IMR-90 (cell line): Measurements from ENCODE around the gene PITHD1.
A peak's percentile ranks its signal among the peaks of the same experiment; 100 is the strongest.

Experiments used
- BHLHE40 ChIP-seq: fragments of 150-350 bp; IDR thresholded peaks from 2 replicates; pipeline ENCODE4 v1.6.1; 2016; ENCODE audit warnings: mild to moderate bottlenecking, low read depth, low read length
- CEBPB ChIP-seq: IDR thresholded peaks from 2 replicates; pipeline ENCODE4 v1.6.1; 2012; ENCODE audit warnings: low read depth, low read length, improper control_type of control experiment
- CHD1 ChIP-seq: IDR thresholded peaks from 2 replicates; pipeline ENCODE4 v1.6.1; 2012; ENCODE audit warnings: low read depth, low read length, improper control_type of control experiment
- CTCF ChIP-seq: conservative IDR thresholded peaks from 2 replicates; pipeline ENCODE4 v1.5.1; 2012; ENCODE audit warnings: mild to moderate bottlenecking, low read depth, low read length, improper control_type of control experiment
- MAFK ChIP-seq: IDR thresholded peaks from 2 replicates; pipeline ENCODE4 v1.6.1; 2012; ENCODE audit warnings: low read depth, low read length, improper control_type of control experiment
- MAZ ChIP-seq: IDR thresholded peaks from 2 replicates; pipeline ENCODE4 v1.6.1; 2012; ENCODE audit warnings: low read depth, mild to moderate bottlenecking, low read length, improper control_type of control experiment, moderate library complexity, borderline replicate concordance
- MXI1 ChIP-seq: IDR thresholded peaks from 2 replicates; pipeline ENCODE4 v1.6.1; 2012; ENCODE audit warnings: low read depth, mild to moderate bottlenecking, low read length, moderate library complexity, borderline replicate concordance
- NFE2L2 ChIP-seq: fragments of 150-350 bp; IDR thresholded peaks from 2 replicates; pipeline ENCODE4 v1.6.1; 2016; ENCODE audit warnings: low read depth, mild to moderate bottlenecking, low read length
- POLR2A ChIP-seq: IDR thresholded peaks from 2 replicates; pipeline ENCODE4 v1.6.1; 2012; ENCODE audit warnings: mild to moderate bottlenecking, low read depth, low read length
- RAD21 ChIP-seq: IDR thresholded peaks from 2 replicates; pipeline ENCODE4 v1.6.1; 2012; ENCODE audit warnings: low read length, improper control_type of control experiment
- RCOR1 ChIP-seq: IDR thresholded peaks from 2 replicates; pipeline ENCODE4 v1.6.1; 2012; ENCODE audit warnings: mild to moderate bottlenecking, low read length, improper control_type of control experiment; ENCODE audit not compliant: insufficient replicate concordance
- RFX5 ChIP-seq: IDR thresholded peaks from 2 replicates; pipeline ENCODE4 v1.8.0; 2012; ENCODE audit warnings: low read depth, mild to moderate bottlenecking, low read length, moderate library complexity
- SMC3 ChIP-seq: fragments of 150-350 bp; IDR thresholded peaks from 2 replicates; pipeline ENCODE4 v1.6.1; 2016; ENCODE audit warnings: low read depth, mild to moderate bottlenecking, antibody characterized with exemption, low read length, moderate library complexity
- TF ChIP-seq, protein P1 (sequence below): fragments of 150-350 bp; IDR thresholded peaks from 2 replicates; pipeline ENCODE4 v1.6.1; 2017; ENCODE audit warnings: mild to moderate bottlenecking, antibody characterized with exemption, low read length, low read depth

DNA sequence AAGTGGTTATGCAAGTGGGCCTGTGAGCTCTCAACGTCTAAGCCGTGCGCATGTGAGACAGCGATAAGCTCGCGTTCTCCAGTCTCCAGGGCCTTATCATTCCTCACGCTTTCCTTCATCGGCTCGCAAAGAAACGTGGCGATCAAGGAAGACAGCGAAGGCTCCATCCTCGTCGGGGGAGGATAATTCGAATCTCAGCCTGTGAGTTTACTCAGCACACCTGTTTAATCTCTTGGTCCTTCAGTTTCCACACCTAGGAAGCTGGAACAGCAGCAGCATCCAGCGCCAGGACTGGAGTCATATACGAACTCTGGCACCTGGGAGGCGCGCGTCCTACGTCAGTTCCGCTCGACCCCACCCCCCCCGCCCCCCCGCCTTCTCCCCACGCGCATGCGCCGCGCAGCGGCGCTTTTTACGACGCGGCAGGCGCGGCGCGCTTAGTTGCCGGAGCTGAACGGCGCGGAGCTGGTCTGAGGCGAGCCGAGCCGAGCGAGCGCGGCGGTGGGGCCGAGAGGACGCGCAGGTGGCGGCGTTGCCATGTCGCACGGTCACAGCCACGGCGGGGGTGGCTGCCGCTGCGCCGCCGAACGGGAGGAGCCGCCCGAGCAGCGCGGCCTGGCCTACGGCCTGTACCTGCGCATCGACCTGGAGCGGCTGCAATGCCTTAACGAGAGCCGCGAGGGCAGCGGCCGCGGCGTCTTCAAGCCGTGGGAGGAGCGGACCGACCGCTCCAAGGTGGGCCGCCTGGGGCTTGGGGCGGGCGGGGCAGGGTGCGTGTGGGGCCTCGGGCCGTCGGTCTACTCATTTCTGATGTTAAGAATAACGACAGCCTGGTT lies at the start of gene PITHD1:
- TF ChIP-seq, protein P1, sequence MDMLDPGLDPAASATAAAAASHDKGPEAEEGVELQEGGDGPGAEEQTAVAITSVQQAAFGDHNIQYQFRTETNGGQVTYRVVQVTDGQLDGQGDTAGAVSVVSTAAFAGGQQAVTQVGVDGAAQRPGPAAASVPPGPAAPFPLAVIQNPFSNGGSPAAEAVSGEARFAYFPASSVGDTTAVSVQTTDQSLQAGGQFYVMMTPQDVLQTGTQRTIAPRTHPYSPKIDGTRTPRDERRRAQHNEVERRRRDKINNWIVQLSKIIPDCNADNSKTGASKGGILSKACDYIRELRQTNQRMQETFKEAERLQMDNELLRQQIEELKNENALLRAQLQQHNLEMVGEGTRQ = no peak
- TF ChIP-seq RAD21 (no peak), CTCF (no peak), POLR2A (peak; percentile 89), MAFK (no peak), RFX5 (no peak), MXI1 (peak; percentile 73), MAZ (peak; percentile 14; the same call in 1 of the 2 replicates), SMC3 (no peak), NFE2L2 (no peak), BHLHE40 (no peak), RCOR1 (no peak), CEBPB (peak; percentile 72; the same call in 1 of the 2 replicates), CHD1 (no peak)
